ENCODE results near the gene ARNT2. TPM values are rescaled to one million over a fixed set of nuclear protein-coding genes. Genes with fewer than 3 reads are reported as not detected.

Gene ARNT2
- total RNA-seq, 1 donor from 2014 or later: 8.1 TPM

DNA sequence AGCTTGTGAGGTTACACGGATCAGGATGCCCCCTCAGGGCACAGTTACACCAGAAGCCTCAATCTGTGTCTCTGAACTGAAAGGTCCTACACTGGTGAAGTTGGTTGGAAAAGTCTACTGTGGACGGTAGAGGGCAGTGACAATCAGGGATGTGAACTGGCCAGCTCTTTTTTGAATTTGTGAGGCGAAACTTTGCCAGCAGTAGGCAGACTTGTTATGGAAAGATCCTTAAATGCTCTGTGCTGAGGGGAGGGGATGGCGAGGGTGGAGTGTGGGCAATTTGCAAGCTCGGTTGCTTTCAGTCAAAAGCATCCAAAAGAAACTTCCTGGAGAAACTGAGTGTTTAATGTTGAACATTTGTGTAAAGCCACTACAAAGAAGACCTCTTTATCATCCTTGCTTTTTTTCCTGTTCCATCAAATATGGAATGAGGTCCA, 163.6 kb downstream of the ARNT2 start:
- H3K4me1 ChIP-seq: no peaks in the 10 kb centered on the region
- H3K9me3 ChIP-seq: no peaks in the 10 kb centered on the region
- no peak overlapping the region for H3K4me3 ChIP-seq
- no peaks in the 10 kb centered on the region for H3K36me3 ChIP-seq
- intact Hi-C loops (cut with DNase I): loop anchor here (2.0 to 10.0 kb wide), 4 partner anchors 35 to 403 kb away; partner anchors contain the start of gene CEMIP
- DNase-seq (ENCODE audit: extremely low spot score in 2 of 2): no peak
- no peak for TF ChIP-seq POLR2A (IDR thresholded peaks at IDR 0.05)
- TF ChIP-seq, protein P1, sequence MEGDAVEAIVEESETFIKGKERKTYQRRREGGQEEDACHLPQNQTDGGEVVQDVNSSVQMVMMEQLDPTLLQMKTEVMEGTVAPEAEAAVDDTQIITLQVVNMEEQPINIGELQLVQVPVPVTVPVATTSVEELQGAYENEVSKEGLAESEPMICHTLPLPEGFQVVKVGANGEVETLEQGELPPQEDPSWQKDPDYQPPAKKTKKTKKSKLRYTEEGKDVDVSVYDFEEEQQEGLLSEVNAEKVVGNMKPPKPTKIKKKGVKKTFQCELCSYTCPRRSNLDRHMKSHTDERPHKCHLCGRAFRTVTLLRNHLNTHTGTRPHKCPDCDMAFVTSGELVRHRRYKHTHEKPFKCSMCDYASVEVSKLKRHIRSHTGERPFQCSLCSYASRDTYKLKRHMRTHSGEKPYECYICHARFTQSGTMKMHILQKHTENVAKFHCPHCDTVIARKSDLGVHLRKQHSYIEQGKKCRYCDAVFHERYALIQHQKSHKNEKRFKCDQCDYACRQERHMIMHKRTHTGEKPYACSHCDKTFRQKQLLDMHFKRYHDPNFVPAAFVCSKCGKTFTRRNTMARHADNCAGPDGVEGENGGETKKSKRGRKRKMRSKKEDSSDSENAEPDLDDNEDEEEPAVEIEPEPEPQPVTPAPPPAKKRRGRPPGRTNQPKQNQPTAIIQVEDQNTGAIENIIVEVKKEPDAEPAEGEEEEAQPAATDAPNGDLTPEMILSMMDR (IDR thresholded peaks at IDR 0.05): peak; percentile 27 to 77 (median 61)
- TF ChIP-seq POLR2AphosphoS5 (IDR thresholded peaks at IDR 0.05; ENCODE audit: insufficient read depth in 1 of 2, low read depth in 1 of 2): no peak
- H3K27ac ChIP-seq: no peak overlapping the region
- H3K27me3 ChIP-seq: no peaks in the 10 kb centered on the region

DNA sequence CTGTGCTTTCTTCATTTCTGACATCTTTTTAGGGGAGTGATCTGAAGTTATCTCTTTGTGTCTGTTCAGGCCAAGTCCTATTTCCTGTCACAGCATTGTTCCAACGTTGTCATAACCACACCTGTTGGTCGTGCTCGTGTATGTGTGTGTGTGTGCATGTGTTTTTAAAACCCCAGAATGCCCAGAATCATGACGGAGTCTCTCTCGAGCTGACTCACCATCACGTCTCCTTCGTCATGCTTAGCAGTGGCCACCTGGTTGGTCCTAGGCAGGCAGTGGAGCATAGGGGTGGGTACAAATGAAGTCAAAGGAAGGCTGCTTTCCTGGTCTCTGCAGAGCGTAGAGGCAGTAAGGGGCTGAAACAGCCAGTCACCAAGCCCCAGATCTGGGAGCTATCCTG, 164.1 kb downstream of the ARNT2 start:
- Histone ChIP-seq H3K9me3 (no peaks in the 10 kb centered on the region), H3K36me3 (no peaks in the 10 kb centered on the region), H3K27ac (no peak overlapping the region), H3K4me1 (no peaks in the 10 kb centered on the region), H3K27me3 (no peaks in the 10 kb centered on the region), H3K4me3 (no peak overlapping the region)
- no peak for TF ChIP-seq POLR2AphosphoS5 (IDR thresholded peaks at IDR 0.05; ENCODE audit: insufficient read depth in 1 of 2, low read depth in 1 of 2)
- intact Hi-C loops (cut with DNase I): loop anchor here (5.0 to 10.0 kb wide), 3 partner anchors 34 to 209 kb away; partner anchors contain the start of gene CEMIP
- DNase-seq (ENCODE audit: extremely low spot score in 2 of 2): no peak

DNA sequence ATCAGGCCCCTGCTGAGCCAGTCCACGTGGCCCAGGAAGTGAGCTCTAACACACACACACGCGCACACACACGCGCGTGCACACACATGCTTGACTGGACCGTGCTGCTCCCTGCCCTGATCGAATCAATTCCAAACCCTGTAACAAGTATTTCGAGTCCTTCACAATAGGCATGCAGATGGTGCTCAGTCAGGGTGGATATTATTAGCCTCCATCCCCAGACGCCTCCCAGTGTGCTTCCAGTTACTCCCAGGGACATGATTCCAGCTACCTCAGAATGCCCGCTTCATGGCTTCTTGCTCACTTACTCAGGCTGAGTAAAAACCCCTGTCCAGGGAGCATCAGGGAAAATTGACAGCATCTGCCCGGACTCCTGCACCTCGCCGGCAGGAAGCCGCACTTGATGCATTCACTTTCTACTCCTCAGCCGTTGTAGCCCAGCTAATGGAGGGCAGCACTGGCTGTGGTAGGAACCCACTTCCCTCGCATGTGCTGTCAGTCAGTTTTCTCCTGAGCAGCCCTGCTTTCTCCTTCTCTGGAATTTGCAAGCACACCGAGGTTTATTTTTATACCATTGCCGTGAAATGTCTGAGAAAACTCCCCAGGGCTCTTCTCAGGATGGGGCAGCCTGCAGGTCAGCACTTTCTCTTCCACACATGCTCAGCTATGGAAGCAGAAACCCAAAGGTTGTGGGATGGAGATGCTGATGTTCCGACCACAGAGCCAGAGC, 164.9 kb downstream of the ARNT2 start:
- no peak for DNase-seq (ENCODE audit: extremely low spot score in 2 of 2)
- Histone ChIP-seq H3K36me3 (no peaks in the 10 kb centered on the region), H3K4me1 (no peaks in the 10 kb centered on the region), H3K4me3 (no peak overlapping the region), H3K9me3 (no peaks in the 10 kb centered on the region), H3K27me3 (no peaks in the 10 kb centered on the region), H3K27ac (no peak overlapping the region)
- TF ChIP-seq POLR2AphosphoS5 (IDR thresholded peaks at IDR 0.05; ENCODE audit: insufficient read depth in 1 of 2, low read depth in 1 of 2) (no peak), POLR2A (IDR thresholded peaks at IDR 0.05) (no peak)
- TF ChIP-seq, protein P1 (IDR thresholded peaks at IDR 0.05): no peak
- intact Hi-C loops (cut with DNase I): loop anchor here (5.0 to 10.0 kb wide), 3 partner anchors 33 to 208 kb away; partner anchors contain the start of gene CEMIP

DNA sequence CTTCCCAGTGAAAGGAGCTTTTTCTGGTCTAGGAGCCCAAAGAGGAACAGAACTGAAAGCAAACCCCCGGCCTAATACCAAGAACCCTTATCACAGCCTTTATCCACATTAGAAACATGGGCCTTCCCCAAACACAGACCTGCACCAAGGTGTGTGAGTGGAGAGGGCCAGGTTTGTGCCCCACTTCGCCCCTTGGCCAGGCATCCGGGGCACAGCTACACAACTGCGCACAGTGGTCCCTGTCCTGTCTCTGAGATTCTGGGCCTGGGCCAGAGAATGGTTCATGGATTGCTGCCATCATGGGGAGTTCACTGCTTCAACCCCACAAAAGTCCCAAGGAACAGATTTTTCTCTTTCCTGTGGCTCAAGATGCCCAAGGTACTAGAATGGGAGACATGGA, 165.5 kb downstream of the ARNT2 start:
- H3K4me3 ChIP-seq: no peak overlapping the region
- intact Hi-C loops (cut with DNase I): loop anchor here (5.0 to 10.0 kb wide), 3 partner anchors 33 to 208 kb away; partner anchors contain the start of gene CEMIP
- TF ChIP-seq POLR2AphosphoS5 (IDR thresholded peaks at IDR 0.05; ENCODE audit: insufficient read depth in 1 of 2, low read depth in 1 of 2) (no peak), POLR2A (IDR thresholded peaks at IDR 0.05) (no peak)
- TF ChIP-seq, protein P1 (IDR thresholded peaks at IDR 0.05): no peak
- H3K4me1 ChIP-seq: no peaks in the 10 kb centered on the region
- no peaks in the 10 kb centered on the region for H3K9me3 ChIP-seq
- no peaks in the 10 kb centered on the region for H3K27me3 ChIP-seq
- no peaks in the 10 kb centered on the region for H3K36me3 ChIP-seq
- DNase-seq (ENCODE audit: extremely low spot score in 2 of 2): no peak
- H3K27ac ChIP-seq: no peak overlapping the region

DNA sequence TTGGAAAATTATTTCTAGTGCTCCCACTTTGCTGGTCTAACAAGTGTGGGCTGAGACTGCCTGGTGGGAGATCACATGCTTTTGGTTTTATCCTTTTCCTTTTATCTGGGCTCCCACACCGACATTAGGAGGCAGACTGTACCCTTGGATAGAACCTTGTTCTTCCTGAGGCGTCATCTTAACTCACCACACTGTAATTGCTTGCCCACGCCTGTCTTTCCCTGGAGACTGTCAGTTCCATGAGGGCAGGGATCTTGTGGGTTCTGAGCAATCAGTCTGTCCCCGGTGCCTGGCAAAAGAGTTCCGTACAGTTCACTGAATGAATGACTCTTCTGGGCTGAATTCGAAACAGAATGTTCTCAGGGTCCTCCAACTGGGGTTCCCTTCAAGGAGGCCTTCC, 166.4 kb downstream of the ARNT2 start:
- H3K4me3 ChIP-seq: no peak overlapping the region
- no peak for DNase-seq (ENCODE audit: extremely low spot score in 2 of 2)

More for the DNA sequence above, 166.4 kb downstream of the ARNT2 start:
- Histone ChIP-seq H3K27ac (no peak overlapping the region), H3K27me3 (no peaks in the 10 kb centered on the region), H3K36me3 (no peaks in the 10 kb centered on the region), H3K4me1 (no peaks in the 10 kb centered on the region), H3K9me3 (no peaks in the 10 kb centered on the region)
- TF ChIP-seq POLR2AphosphoS5 (IDR thresholded peaks at IDR 0.05; ENCODE audit: insufficient read depth in 1 of 2, low read depth in 1 of 2) (no peak), POLR2A (IDR thresholded peaks at IDR 0.05) (no peak)
- TF ChIP-seq, protein P1 (IDR thresholded peaks at IDR 0.05): no peak
- intact Hi-C loops (cut with DNase I): no loop called here

Measured in vagina (tissue), 2 donors.